22Rv1 (cell line): Measurements from ENCODE around the gene ELP1.

Experiments
- ZFX ChIP-seq: fragments of 450-650 bp; IDR thresholded peaks from 2 replicates; pipeline ENCODE4 v1.6.1; 2017; ENCODE audit warnings: antibody characterized with exemption, borderline replicate concordance
- TF ChIP-seq, protein P1 (sequence below): fragments of 450-650 bp; IDR thresholded peaks from 2 replicates; pipeline ENCODE4 v1.5.1; 2017; ENCODE audit warnings: mild to moderate bottlenecking

DNA sequence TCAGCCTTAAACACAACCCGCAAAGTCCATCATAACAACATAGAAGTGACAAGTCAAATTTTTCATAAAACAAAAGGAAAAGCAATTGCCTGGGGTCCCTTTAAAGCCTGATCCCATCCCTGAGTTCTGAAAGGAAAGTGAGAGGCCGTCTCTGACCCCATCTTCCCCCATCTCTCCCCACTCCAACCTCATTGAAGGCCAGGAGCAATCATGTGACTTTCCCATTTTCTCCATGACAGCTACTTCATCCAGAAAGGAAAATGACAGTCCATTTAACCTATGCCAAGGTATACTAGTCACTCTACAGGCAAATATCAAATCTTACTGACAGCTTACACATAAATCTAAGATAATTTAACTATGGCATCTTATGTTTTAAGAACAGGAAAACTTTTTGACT, 56.4 kb downstream of the ELP1 start:
- TF ChIP-seq, protein P1, sequence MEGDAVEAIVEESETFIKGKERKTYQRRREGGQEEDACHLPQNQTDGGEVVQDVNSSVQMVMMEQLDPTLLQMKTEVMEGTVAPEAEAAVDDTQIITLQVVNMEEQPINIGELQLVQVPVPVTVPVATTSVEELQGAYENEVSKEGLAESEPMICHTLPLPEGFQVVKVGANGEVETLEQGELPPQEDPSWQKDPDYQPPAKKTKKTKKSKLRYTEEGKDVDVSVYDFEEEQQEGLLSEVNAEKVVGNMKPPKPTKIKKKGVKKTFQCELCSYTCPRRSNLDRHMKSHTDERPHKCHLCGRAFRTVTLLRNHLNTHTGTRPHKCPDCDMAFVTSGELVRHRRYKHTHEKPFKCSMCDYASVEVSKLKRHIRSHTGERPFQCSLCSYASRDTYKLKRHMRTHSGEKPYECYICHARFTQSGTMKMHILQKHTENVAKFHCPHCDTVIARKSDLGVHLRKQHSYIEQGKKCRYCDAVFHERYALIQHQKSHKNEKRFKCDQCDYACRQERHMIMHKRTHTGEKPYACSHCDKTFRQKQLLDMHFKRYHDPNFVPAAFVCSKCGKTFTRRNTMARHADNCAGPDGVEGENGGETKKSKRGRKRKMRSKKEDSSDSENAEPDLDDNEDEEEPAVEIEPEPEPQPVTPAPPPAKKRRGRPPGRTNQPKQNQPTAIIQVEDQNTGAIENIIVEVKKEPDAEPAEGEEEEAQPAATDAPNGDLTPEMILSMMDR, result no peak
- TF ChIP-seq ZFX, result no peak
